ENCODE results near the gene GORASP2. TPM values are rescaled to one million over a fixed set of nuclear protein-coding genes. Genes with fewer than 3 reads are reported as not detected.

The GORASP2 gene
- total and polyA plus RNA-seq, 2 of the 8 experiments (the other 6 are each of a cell fraction or from before 2014, with no cell fraction given): 86.8 to 214 TPM

- TF ChIP-seq TBP (IDR thresholded peaks at IDR 0.05; ENCODE audit: low read depth, low read length) (peak; percentile 77), SIX5 (IDR thresholded peaks at IDR 0.05; ENCODE audit: low read depth, low read length) (peak; percentile 24; the same call in 1 of the 2 replicates), EP300 (IDR thresholded peaks at IDR 0.05; ENCODE audit: borderline replicate concordance in 1 of 2, low read depth in 2 of 2, low read length in 2 of 2) (peak in 1 of 2 experiments; percentile 92; a peak in 2 of 3 replicates), NRF1 (IDR thresholded peaks at IDR 0.05; ENCODE audit: low read depth, low read length) (no peak), HDAC6 (IDR thresholded peaks at IDR 0.05; ENCODE audit: low read depth, low read length) (no peak), CHD7 (IDR thresholded peaks at IDR 0.05; ENCODE audit: insufficient replicate concordance, low read length) (no peak), CTBP2 (IDR thresholded peaks at IDR 0.05; ENCODE audit: borderline replicate concordance, insufficient read depth, insufficient read length, low read length) (no peak), JUN (IDR thresholded peaks at IDR 0.05; ENCODE audit: low read depth, low read length) (no peak), HDAC2 (IDR thresholded peaks at IDR 0.05; ENCODE audit: borderline replicate concordance in 1 of 2, low read depth in 2 of 2, low read length in 2 of 2) (0 out of 4 replicates have a peak, but pooled peaks of 1 of the 2 experiments have one; percentile 32), TAF1 (IDR thresholded peaks at IDR 0.05; ENCODE audit: low read depth, low read length) (peak; percentile 88)
Observed at GRCh38 chr2:170917219-170917913, 11.7 kb upstream of the GORASP2 start (continued).

Data from H1 (cell line).